Lung (tissue), 12 donors: ENCODE results near the gene MGAT4D. TPM values are rescaled to one million over a fixed set of nuclear protein-coding genes. Genes with fewer than 3 reads are reported as not detected.

Experiments used
- ATAC-seq: fragments of 200-7000 bp; cut with Tn5 transposase; one replicate; pipeline ENCODE4 v1.9.1; 2020; ENCODE audit warnings: moderate number of reproducible peaks; ENCODE audit not compliant: insufficient read depth, low FRiP score
- DNase-seq, 3 donors: peaks; one replicate each; pipeline ENCODE4 v3.0.0-alpha.2; 2013 to 2017
- H3K27ac ChIP-seq, 2 donors: one replicate each; pipeline ENCODE4 v1.5.1; 2013; ENCODE audit warnings: mild to moderate bottlenecking in 2 of 2, moderate library complexity in 2 of 2, control low read depth in 1 of 2, inconsistent platforms in 1 of 2, low read depth in 1 of 2, low read length in 1 of 2
- H3K27me3 ChIP-seq, 3 donors: one replicate each; pipeline ENCODE4 v1.5.1; 2013; ENCODE audit warnings: low read length in 2 of 3; ENCODE audit not compliant: control insufficient read depth in 3 of 3, insufficient read depth in 3 of 3
- H3K36me3 ChIP-seq, 4 donors: one replicate each; pipeline ENCODE4 v1.5.1; 2013; ENCODE audit warnings: low read length in 4 of 4, mild to moderate bottlenecking in 1 of 4, moderate library complexity in 1 of 4; ENCODE audit not compliant: control insufficient read depth in 4 of 4, insufficient read depth in 4 of 4
- H3K4me1 ChIP-seq, 5 donors: one replicate each; pipeline ENCODE4 v1.5.1; 2013; ENCODE audit warnings: low read length in 5 of 5, mild to moderate bottlenecking in 2 of 5, moderate library complexity in 1 of 5; ENCODE audit not compliant: control insufficient read depth in 5 of 5, insufficient read depth in 5 of 5
- H3K4me3 ChIP-seq: one replicate; pipeline ENCODE4 v1.5.1; 2013; ENCODE audit warnings: mild to moderate bottlenecking, control low read depth, moderate library complexity
- H3K9ac ChIP-seq, 2 donors: one replicate each; pipeline ENCODE4 v1.5.1; 2013; ENCODE audit warnings: low read length in 2 of 2, control low read depth in 1 of 2; ENCODE audit not compliant: insufficient read depth in 1 of 2
- H3K9me3 ChIP-seq, 4 donors: one replicate each; pipeline ENCODE4 v1.5.1; 2013; ENCODE audit warnings: low read length in 3 of 4, mild to moderate bottlenecking in 1 of 4, moderate library complexity in 1 of 4; ENCODE audit not compliant: control insufficient read depth in 4 of 4, insufficient read depth in 3 of 4
- WGBS, 2 donors: extraction: QIAGEN DNeasy Blood & Tissue Kit; methylation state at CpG; one replicate each; pipeline ENCODE4 v1.1.7; 2013; 5-methylcytosine and 5-hydroxymethylcytosine counted together
- polyA plus RNA-seq, 2 donors: library from polyadenylated mRNA; stranded (reverse); fragments of 200-250 nt; gene quantifications; one replicate each; pipeline ENCODE4 v1.2.1, GENCODE V29; 2013
- total RNA-seq, 2 donors: library from RNA; depleted of rRNA in 1 of 2; stranded (reverse); fragments of >200 nt in 1 of 2; gene quantifications; one replicate each; pipeline ENCODE4 v1.2.1, GENCODE V29; 2014 to 2021
- TF ChIP-seq, protein P1 (sequence below): IDR thresholded peaks from 2 replicates; pipeline ENCODE4 v1.5.1; 2012; ENCODE audit warnings: mild to moderate bottlenecking; ENCODE audit errors: control extremely low read depth, extremely low read depth
- donor health status: control.
- donor health status: control.
- donor health status: Bipolar disorder and iron deficiency.
- donor health status: healthy.
- donor health status: DM: yes; HTN: yes; CAD: no.

The MGAT4D gene
- total and polyA plus RNA-seq, 4 donors: 0.12 to 1.1 TPM; not detected in 2

DNA sequence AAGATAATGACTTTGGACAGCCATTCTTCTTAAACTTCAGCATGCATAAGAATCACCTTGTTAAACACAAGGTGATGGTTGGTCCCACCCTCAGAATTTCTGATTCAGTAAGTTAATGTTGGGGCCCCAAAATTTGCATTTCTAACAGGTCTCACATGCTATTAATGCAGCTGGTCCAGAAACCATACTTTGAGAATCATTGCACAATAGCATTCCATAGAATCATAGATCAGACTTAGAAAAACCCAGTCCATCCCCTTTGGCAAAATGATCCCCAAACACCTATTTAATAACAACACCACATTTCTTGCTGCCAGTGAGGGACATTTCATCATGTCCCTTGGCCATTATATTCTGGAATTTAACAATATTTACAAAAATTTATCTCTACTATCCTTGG is 6.2 kb upstream of the MGAT4D start:
- Histone ChIP-seq H3K27me3 (peaks cover 0 to 32% (median 17%) of the 10 kb centered on the region in 3 donors), H3K9me3 (peaks cover 0 to 8% (median 0%) of the 10 kb centered on the region in 4 donors), H3K4me1 (no peaks in the 10 kb centered on the region), H3K4me3 (no peak overlapping the region), H3K9ac (no peak overlapping the region), H3K27ac (no peak overlapping the region), H3K36me3 (no peaks in the 10 kb centered on the region)
- TF ChIP-seq, protein P1, sequence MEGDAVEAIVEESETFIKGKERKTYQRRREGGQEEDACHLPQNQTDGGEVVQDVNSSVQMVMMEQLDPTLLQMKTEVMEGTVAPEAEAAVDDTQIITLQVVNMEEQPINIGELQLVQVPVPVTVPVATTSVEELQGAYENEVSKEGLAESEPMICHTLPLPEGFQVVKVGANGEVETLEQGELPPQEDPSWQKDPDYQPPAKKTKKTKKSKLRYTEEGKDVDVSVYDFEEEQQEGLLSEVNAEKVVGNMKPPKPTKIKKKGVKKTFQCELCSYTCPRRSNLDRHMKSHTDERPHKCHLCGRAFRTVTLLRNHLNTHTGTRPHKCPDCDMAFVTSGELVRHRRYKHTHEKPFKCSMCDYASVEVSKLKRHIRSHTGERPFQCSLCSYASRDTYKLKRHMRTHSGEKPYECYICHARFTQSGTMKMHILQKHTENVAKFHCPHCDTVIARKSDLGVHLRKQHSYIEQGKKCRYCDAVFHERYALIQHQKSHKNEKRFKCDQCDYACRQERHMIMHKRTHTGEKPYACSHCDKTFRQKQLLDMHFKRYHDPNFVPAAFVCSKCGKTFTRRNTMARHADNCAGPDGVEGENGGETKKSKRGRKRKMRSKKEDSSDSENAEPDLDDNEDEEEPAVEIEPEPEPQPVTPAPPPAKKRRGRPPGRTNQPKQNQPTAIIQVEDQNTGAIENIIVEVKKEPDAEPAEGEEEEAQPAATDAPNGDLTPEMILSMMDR: no peak
- DNase-seq (no peak), ATAC-seq (no peak)

DNA sequence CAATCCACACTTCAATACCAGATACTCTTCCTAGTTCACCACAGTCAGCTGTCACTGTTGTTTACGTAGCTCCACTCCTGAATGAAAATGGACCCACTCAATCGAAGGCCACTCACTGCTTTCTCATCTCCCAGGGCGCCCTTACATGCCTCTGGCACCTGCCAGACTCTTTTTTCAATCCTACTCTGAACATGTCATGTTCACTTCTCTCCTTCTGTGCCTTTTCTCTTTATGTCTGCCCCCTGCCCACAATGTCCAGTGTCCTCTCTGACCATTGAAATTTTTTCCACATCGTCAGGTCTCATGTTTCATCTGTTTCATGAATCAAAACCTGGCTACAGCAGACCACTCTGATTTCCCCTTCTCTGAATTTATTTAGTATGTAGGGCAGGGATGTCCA is 1.3 kb upstream of the MGAT4D start:
- peaks cover 0 to 65% (median 49%) of the 10 kb centered on the region in 3 donors for H3K27me3 ChIP-seq
- no peak for ATAC-seq

DNA sequence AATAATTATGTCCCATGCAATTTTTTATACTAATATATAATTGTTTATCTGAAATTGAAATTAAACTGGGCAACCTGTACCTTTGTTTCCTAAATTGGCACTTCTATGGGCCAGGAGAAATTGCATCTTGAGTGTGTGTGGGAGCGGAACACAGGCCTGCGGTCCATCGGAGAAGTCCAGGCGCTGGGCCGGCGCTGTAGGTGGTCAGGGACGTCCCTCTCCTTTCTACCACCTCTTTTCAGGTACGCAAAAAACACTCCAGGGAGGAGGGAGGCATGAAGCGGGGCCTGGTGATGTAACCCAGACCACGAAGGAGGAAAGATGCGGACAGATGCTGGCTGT is 717 bp downstream of the MGAT4D start:
- DNase-seq (no peak), ATAC-seq (no peak)
- peaks cover 0 to 6% (median 0%) of the 10 kb centered on the region in 4 donors for H3K9me3 ChIP-seq
- no peak overlapping the region for H3K9ac ChIP-seq
- H3K27ac ChIP-seq: no peak overlapping the region
- 71 to 80% methylated on average over 11 of the region's 11 CpGs for WGBS, 2 donors
- H3K27me3 ChIP-seq: peaks cover 0 to 60% (median 49%) of the 10 kb centered on the region in 3 donors
- H3K36me3 ChIP-seq: no peaks in the 10 kb centered on the region
- H3K4me1 ChIP-seq: peaks cover 0 to 8% (median 2%) of the 10 kb centered on the region in 5 donors
- TF ChIP-seq, protein P1: no peak
- H3K4me3 ChIP-seq: no peak overlapping the region

More for the DNA sequence above, 1.3 kb upstream of the MGAT4D start:
- no peak for DNase-seq
- TF ChIP-seq, protein P1: no peak
- H3K4me3 ChIP-seq: no peak overlapping the region
- H3K9ac ChIP-seq: no peak overlapping the region
- peaks cover 0 to 6% (median 0%) of the 10 kb centered on the region in 4 donors for H3K9me3 ChIP-seq
- H3K4me1 ChIP-seq: peaks cover 0 to 8% (median 2%) of the 10 kb centered on the region in 5 donors
- no peaks in the 10 kb centered on the region for H3K36me3 ChIP-seq
- no peak overlapping the region for H3K27ac ChIP-seq
- WGBS, 2 donors: 86 to 94% methylated on average over 4 of the region's 4 CpGs

DNA sequence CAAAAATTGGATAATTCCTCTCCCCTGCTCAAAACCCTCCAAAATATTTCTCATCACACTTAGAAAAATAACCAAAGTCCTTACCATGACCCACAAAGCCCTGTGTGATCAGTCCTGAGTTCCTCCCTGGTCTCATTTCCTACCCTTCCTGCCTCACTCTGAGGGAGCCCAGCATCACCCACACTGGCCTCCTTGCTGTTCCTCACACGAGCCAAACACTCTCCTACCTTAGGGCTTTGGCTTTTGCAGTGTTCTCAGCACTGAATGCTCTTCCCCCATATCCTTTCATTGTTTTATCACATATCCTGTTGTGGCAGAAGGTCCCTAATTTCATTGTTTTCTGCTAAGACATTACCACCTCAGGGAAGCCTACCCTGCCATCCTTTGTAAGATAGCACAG is 12.2 kb downstream of the MGAT4D start:
- Histone ChIP-seq H3K27ac (no peak overlapping the region), H3K4me3 (no peak overlapping the region), H3K9me3 (peaks cover 0 to 4% (median 0%) of the 10 kb centered on the region in 4 donors), H3K4me1 (no peaks in the 10 kb centered on the region), H3K27me3 (no peaks in the 10 kb centered on the region), H3K9ac (no peak overlapping the region), H3K36me3 (no peaks in the 10 kb centered on the region)
- DNase-seq: no peak
- TF ChIP-seq, protein P1: no peak
- 55 to 59% methylated on average over 1 of the region's 1 CpG for WGBS, 2 donors
- ATAC-seq: no peak
